ENCODE measurements around the gene GARS1. TPM values are rescaled to one million over a fixed set of nuclear protein-coding genes. Genes with fewer than 3 reads are reported as not detected.

GARS1 gene
- total and polyA plus RNA-seq, 9 of the 15 experiments (the other 6 are each of a cell fraction or from before 2014, with no cell fraction given) = 142 to 769 (median 272) TPM

- TF ChIP-seq ETV1 (tag; conservative IDR thresholded peaks at IDR 0.05; ENCODE audit: low read depth) (peak; percentile 89), ZNF668 (CRISPR knock-in tag; IDR thresholded peaks at IDR 0.05) (no peak), MEF2D (tag; conservative IDR thresholded peaks at IDR 0.05; ENCODE audit: low read depth) (no peak), ZNF655 (CRISPR knock-in tag; IDR thresholded peaks at IDR 0.05) (no peak), KLF1 (tag; IDR thresholded peaks at IDR 0.05) (peak; percentile 77; the same call in 1 of the 2 replicates), CHCHD3 (CRISPR knock-in tag; IDR thresholded peaks at IDR 0.05) (no peak; the same call in 1 of the 2 replicates), PRMT5 (CRISPR knock-in tag; IDR thresholded peaks at IDR 0.05) (no peak), CLOCK (CRISPR knock-in tag; IDR thresholded peaks at IDR 0.05; ENCODE audit: borderline replicate concordance) (no peak), SMC3 (conservative IDR thresholded peaks at IDR 0.05; ENCODE audit: insufficient read depth, low read depth, low read length) (no peak), EP400 (IDR thresholded peaks at IDR 0.05) (peak; percentile 100), MCM5 (IDR thresholded peaks at IDR 0.05; ENCODE audit: low read depth) (no peak), SMAD1 (IDR thresholded peaks at IDR 0.05; ENCODE audit: low read depth, low read length, partially characterized antibody) (peak; percentile 73)
- TF ChIP-seq, protein P1, sequence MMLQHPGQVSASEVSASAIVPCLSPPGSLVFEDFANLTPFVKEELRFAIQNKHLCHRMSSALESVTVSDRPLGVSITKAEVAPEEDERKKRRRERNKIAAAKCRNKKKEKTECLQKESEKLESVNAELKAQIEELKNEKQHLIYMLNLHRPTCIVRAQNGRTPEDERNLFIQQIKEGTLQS (IDR thresholded peaks at IDR 0.05) = peak; percentile 98
- TF ChIP-seq, protein P1 (CRISPR knock-in tag; conservative IDR thresholded peaks at IDR 0.05) = peak; percentile 99
- TF ChIP-seq, protein P2, sequence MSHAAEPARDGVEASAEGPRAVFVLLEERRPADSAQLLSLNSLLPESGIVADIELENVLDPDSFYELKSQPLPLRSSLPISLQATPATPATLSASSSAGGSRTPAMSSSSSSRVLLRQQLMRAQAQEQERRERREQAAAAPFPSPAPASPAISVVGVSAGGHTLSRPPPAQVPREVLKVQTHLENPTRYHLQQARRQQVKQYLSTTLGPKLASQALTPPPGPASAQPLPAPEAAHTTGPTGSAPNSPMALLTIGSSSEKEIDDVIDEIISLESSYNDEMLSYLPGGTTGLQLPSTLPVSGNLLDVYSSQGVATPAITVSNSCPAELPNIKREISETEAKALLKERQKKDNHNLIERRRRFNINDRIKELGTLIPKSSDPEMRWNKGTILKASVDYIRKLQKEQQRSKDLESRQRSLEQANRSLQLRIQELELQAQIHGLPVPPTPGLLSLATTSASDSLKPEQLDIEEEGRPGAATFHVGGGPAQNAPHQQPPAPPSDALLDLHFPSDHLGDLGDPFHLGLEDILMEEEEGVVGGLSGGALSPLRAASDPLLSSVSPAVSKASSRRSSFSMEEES (CRISPR knock-in tag; IDR thresholded peaks at IDR 0.05) = peak; percentile 54
These were observed at the start of gene GARS1 (continued) for GRCh38 chr7:30594540-30595435.
